Renal cortex interstitium (tissue), 11 donors: ENCODE measurements around the gene CD63. TPM values are rescaled to one million over a fixed set of nuclear protein-coding genes. Genes with fewer than 3 reads are reported as not detected.

ENCODE experiments used
- DNase-seq, 11 donors: peaks; one replicate each; pipeline ENCODE4 v3.0.0-alpha.2; 2013; ENCODE audit warnings: low read depth in 9 of 11, low spot score in 4 of 11; ENCODE audit errors: extremely low read depth in 1 of 11
- polyA plus RNA-seq, 3 donors: library from polyadenylated mRNA; unstranded; fragments of 120-200 nt; gene quantifications; one replicate each; pipeline ENCODE4 v1.2.1, GENCODE V29; 2013; ENCODE audit not compliant: insufficient read length in 3 of 3

Gene CD63
- polyA plus RNA-seq, 3 donors = 647 to 692 (median 648) TPM

DNA sequence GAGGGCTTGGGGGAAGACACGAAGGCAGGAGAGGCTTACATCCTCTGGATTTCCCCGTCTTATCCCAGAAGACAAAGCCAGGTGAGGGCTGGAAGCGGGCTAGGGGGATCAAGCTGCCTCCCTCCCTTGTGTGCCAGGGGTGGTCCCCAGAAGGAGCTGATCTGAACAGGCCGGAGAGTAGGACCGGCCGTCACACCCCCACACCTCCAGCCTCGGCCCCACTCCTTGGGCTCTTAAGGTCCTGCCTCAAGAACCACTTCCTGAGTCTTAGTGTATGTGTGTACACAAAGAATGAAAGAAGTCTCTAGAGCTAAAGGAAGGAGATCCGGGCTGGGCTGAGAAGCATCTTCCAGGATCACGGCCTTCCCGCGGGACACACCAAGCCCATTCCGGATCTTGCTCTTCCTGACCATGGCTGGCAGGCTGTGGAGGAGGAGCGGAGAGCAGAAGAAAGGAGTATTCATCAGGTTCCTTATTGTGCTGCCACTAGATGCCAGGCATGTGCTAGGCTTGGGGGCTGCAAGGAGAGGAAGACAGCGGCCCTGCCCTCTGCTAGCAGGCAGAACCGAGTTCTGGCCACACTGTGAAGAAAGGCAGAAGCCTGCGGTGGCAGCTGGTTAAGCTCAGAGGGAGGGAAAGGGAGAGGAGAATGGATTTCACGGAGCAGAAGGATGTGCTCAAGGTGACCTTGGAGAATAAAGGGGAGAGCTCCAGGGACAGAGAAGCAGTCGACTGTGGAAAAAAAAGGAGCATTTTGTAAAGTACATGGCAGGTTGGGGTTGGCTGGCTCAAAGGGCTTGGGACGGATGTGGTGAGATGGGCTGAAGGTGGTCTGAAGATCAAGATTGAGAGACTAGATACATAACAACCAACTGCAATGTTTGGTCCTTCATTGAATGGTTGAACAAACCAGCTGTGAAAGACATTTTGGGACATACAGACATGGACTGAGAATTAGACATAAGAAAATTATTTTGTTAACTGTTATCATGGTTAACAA lies 1.3 kb upstream of the CD63 start:
- no peak for DNase-seq

DNA sequence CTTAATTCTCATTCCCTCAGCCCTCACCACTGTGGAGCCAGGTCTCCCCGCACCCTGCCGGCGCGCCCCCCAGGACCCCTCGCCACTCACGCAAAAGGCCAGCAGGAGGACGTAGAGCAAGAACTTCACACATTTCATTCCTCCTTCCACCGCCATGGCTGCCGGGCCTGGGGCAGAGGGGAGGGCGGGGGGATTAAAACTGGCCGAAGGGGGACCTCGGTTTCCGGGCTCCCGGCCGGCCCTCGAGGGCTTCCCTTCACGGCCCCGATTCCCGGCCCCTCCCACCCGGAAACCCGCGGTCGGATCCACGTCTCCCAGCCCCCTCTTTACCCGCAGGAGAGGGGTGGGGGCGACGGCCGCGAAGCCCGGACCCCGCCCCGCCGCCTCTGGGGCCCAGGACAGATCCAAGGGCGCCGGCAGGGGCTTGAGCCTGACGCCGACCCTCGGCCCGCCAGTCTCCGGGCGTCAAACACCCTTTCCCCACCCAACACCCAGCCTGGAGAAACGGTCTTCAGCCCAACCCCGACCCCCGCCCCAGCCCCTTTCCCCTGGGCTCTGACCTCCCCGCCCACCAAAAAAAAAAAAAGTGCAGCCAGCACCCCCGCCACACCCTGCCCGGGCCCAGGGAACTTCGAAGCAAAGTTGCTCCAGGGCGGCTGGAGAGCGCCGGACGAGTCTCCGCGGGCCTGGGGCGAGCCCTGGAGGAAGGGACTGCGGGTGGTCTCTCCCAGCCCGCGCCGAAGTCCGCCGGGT lies 447 bp downstream of the CD63 start:
- peak in 2 of 11 donors; percentile 66 to 70 for DNase-seq

DNA sequence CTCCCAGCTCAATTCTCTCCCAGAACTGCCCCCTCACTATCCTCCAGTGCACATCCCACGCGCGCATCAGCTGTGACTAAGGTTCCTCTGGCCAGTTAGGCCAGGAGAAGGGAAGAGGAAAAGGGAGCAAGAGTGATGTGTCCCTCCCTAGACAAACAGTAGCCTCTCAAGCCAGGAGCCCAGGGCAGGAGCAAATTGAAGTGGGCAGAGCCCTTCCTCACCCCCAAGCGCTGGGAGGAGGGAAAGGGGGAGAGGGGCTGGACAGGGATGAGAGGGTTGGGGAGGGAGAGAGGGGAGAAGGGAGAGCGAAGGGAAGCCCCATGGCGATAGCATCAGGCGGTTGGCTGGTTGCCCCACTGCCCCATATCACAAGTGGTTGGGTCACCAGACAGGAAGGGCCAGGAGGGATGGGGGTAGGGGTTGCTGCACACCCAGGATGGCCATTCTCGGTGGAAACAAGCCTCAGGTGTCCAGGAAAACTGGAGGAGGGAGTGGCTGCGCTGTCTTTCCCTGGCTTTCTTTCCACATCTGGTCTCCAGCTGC lies 1.1 kb downstream of the CD63 start:
- no peak for DNase-seq

DNA sequence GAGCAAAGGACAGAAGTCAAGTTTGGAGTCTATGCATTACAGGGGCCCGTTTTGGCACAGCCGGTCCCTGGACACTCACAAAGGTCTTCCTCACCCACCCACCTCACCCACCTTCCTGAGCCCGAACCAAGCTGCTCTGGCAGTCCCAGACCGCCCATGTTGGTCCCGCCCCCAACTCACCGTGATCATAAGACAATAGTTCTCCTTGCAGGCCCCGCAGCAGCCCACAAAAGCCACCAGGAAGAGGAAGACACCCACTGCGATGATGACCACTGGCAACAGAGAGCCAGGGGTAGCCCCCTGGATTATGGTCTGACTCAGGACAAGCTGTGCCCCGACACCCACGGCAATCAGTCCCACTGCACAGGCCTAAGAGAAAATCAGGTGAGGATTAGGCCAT lies 1.8 kb downstream of the CD63 start:
- DNase-seq = no peak

DNA sequence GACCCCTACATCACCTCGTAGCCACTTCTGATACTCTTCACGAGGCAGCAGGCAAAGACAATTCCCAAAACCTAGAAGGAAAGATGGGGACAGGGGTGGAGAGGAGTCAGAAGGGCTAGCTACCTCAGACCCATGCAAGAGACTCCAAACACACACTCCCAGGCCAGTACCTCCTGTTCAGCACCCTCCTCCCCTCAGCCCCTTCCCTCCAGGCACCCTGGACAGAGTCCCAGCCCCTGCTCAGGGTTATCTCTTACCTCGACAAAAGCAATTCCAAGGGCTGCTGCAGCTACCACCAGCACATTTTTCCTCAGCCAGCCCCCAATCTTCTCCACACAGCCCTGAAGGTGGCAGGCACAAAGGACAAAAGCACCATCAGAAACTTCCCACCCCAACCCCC lies 3.3 kb downstream of the CD63 start:
- DNase-seq = no peak

DNA sequence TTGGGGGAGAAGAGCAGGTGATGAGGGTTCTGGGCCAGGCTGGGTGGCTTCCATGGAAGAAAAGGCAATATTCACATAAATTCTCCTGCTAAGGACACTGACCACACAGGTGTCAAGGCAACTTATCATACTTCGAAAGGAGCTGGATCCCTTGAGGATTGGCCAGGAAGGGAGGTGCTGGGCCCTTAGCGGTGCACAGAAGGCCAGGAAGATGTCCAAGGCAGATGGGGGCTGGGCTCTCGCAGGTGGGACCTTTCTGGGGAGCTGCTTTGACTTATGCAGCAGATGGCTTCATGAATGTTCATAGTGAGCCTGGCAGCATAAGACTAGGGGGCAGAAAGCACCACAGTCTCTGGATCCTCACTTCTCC lies 3.9 kb downstream of the CD63 start:
- DNase-seq = no peak

DNA sequence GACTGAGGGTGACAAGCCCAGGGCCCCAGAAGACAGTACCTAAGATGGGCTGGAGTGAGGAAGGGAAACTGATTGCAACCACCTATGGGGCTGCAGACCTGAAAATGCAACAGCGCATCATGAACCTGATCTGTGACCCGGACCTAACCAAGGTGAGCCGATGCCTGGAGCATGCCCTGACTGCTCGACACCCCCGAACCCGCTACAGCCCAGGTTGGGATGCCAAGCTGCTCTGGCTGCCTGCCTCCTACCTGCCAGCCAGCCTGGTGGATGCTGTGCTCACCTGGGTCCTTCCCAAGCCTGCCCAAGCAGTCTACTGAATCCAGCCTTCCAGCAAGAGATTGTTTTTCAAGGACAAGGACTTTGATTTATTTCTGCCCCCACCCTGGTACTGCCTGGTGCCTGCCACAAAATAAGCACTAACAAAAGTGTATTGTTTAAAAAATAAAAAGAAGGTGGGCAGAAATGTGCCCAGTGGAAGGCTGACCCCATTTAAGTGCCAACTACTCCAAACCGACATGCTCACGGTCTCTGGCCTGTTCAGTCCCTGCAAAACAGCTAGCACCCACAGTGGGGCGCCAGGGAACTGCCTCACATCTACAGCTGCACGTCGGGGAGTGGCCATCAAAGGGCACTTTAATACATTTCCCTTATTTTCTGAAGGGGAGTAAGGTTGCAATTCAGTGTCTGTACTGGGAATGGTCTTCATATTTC lies 4.4 kb downstream of the CD63 start:
- DNase-seq = no peak

DNA sequence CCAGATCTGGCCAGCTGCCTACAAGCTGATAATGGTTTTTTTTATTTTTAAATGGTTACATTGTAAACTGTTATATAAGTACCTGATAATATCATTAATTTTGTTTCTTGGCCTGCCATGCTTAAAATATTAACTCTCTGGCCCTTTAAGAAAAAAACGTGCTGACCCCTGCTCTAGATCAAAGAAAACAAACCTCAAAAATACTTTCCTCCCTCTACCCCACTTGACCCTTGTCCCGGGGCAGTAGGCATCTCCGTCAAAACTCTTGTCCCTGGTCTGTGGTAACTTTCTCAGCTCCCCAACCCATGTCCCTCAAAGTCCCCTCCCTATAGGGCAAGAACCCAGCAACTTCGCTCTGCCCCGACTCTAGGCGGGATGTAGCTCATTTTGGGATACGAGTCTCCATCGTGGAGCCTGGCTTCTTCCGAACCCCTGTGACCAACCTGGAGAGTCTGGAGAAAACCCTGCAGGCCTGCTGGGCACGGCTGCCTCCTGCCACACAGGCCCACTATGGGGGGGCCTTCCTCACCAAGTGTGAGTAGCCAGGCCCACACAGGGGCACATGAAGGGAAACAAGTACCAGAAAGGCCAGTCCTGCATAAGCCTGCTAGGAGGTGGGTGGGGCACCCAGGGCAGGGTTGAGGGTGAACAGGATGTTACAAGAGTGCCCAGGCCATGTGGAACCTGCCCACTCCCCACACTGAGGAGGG lies 5.1 kb downstream of the CD63 start:
- DNase-seq = no peak

DNA sequence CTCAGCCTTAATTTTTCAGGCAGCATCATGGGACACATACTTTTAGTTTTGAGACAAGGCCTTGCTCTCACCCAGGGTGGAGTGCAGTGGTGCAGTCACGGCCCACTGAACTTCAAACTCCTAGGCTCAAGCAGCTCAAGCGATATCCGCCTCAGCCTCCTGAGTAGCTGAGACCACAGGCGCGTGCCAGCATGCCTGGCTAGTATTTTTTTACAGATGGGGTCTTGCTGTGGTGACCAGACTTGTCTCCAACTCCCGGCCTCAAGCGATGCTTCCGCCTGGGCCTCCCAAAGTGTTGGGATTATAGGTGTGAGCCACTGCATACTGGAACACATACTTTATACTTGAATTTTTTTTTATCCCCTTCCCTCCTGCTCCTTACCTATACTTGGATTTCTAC lies 5.9 kb downstream of the CD63 start:
- DNase-seq = no peak

DNA sequence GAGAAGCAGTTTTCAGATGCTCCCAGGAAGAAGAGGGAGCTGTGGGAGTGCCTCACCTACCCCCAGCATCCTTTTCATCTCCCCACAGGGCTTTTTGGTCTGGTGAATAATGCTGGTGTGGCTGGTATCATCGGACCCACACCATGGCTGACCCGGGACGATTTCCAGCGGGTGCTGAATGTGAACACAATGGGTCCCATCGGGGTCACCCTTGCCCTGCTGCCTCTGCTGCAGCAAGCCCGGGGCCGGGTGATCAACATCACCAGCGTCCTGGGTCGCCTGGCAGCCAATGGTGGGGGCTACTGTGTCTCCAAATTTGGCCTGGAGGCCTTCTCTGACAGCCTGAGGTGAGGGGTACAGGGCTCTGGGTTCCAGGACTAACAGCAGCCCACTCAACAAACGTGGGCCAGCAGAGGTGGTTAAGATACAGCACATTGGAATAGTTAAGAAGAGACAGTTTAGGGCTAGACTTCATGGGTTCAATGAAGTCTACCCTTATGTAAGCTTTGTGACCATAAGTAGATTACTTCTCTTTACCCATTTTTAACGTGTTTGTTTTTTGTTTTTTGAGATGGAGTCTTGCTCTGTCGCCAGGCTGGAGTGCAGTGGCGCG lies 7.1 kb downstream of the CD63 start:
- DNase-seq = no peak

DNA sequence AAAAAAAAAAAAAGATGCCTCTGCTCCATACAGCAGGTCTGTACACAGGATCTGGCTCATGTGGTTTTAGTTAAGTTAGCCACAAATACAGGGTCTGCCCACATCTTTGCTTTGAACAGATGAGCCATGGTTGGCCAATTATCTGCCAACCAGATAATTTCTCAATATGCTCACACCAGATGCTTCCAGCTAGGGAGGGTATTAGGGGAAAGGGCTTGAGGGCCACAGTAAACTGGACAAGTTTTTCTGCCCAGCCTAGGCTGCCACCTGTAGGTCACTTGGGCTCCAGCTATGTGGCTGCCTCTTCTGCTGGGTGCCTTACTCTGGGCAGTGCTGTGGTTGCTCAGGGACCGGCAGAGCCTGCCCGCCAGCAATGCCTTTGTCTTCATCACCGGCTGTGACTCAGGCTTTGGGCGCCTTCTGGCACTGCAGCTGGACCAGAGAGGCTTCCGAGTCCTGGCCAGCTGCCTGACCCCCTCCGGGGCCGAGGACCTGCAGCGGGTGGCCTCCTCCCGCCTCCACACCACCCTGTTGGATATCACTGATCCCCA lies 7.8 kb downstream of the CD63 start:
- no peak for DNase-seq

DNA sequence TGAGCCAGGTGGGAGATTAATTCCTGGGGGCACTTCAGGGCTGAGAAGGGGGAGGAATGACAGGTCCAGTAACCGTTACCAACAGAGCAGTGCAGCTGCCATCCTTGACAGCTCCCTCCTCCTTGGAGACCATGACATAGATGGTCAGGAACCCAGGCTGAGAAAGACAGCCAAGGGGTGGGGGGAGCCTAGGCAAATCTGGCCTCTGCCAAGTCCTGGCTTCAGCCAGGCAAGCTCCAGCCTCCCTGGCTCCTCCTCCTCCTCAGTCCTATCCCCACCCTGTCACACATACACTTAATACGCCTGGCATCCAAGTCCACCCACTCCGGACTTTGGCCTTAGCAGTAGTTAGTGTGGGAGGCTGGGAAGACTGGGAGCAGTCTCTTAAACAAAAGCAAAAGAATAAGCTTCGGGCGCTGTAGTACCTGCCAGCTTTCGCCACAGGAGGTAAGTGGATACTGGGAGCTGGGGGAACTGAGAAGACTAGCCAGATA lies 8.7 kb downstream of the CD63 start, which contains the start of gene RDH5:
RDH5 (plus strand) TSS at position 323 of the 494 bp plus-strand sequence. CDS start 792 bp downstream, outside the sequence.
- no peak for DNase-seq

DNA sequence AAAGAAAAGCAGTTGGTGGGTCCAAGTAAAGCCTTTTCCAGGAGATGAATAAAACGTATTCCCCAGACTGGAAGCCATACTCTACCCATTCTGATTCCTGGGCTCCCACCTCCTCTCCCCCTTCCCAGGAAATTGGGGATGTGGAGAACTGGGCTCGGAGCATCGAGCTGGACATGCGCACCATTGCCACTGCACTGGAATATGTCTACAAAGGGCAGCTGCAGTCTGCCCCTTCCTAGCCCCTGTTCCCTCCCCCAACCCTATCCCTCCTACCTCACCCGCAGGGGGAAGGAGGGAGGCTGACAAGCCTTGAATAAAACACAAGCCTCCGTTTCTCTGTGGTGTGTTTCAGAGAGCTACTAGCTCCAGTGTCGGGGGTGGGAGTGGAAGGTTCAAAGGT lies 9.4 kb downstream of the CD63 start:
- no peak for DNase-seq

DNA sequence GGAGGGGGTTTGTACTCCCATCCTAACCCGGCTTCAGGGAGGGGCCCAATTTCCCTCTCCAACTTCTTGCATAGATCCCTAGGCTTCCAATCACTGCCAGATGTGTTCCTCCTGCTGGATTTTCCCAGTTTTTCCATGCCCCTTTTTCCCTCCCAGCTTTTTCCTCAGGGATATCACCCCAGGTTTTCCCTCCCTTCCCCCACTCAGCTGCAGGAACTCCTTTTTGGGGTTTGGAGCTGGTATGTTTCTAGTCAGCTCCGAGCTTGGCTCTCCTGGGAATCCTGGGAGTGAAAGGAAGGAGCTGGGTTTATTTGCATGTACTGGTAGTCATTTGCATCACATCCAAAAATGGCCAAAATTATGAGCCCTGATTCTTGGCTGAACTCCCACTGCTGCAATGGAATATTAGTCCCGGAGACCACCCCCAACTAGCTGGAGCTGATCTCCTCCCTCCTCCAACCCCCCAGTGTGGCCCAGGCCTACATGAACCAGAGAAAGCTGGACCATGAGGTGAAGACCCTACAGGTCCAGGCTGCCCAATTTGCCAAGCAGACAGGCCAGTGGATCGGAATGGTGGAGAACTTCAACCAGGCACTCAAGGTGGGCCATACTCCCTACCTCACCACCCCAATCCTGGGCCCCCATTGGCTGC lies 10.1 kb downstream of the CD63 start:
- DNase-seq = no peak

DNA sequence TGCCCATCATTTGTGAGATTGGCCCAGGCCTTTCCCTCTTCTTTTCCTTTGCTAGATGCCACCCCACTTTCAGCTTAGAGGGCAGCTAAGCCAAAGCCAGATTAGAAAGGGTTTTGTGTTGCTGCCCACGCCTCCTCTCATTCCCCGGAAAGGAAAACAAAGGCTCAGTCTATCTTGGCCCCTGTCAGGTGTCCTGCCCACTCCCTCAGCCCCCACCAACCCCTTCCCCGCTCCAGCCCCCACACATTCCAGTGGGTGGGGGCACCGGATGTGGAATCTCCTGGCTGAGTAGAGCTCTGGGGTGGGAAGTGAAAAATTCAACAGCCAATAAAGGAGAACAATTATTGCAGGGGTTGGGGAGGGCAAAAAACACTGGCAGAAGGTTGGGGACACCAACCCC lies 10.8 kb downstream of the CD63 start:
- DNase-seq = no peak

DNA sequence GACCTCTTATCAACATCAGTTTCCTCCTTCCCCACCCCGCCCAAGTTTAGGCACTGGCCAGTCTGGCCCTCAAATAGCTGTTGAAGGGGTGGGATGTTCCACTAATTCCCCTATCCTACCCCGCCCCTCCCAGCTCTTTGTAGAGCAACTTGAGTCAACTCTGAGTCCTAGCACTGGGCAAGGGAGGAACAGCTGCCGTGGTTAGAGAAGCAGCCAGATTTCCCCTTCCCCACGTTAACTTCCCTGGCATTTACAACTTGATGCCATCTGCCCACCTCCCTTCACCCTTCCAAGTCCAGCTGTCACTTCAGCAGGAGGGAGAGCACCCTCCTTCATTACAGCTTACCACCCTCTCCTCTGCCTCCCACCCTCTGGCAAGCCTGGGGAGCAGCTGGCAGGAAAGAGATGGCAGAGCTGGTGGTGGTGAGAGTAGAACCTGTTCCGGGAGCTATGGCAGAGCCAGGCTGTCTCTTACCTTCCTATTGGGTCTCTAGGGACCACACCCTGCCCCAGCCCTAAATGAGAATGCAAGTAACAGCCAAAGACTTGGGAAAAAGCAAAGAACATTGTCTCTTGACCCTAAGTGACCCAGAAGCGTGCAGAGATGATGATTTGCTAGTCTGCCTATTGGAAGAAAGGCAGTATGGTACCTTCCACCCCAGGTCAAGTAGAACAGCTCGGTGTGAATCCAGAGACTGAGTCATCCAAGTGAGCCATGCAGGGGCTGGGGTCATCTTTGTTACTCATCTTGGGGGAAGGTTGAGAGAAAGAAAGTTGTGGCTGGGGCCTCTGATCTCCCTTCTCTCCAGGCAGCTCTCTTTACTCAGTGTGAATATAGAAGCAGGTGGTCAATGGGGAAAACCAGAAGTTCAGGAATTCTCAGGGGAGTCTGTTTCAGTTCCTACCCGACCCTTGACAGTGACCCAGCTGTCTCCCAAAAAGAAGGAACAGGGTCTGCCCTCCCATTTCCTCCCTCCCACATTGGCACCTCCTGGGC lies 11.5 kb downstream of the CD63 start:
- no peak for DNase-seq
